Hindlimb muscle (tissue), 1 donor: ENCODE measurements around the gene ASB15. TPM values are rescaled to one million over a fixed set of nuclear protein-coding genes. Genes with fewer than 3 reads are reported as not detected.
"Not testable (repeated sequence)": the region's sequence is repeated elsewhere in the genome, so short reads cannot be mapped to it uniquely, and the experiment has no call there.

ENCODE experiments used
- DNase-seq: peaks from one replicate; pipeline ENCODE4 v3.0.0-alpha.2; 2013
- polyA plus RNA-seq: library from polyadenylated mRNA; unstranded; fragments of 120-200 nt; gene quantifications from one replicate; pipeline ENCODE4 v1.2.1, GENCODE V29; 2013; ENCODE audit not compliant: insufficient read length

The ASB15 gene
- polyA plus RNA-seq, 1 donor = 7.3 TPM

- no peak for DNase-seq
Measured at GRCh38 chr7:123599766-123600165, 1.9 kb upstream of the ASB15 start.

- no peak for DNase-seq
Measured at GRCh38 chr7:123600876-123601275, 745 bp upstream of the ASB15 start.

- DNase-seq = no peak
Measured at GRCh38 chr7:123602648-123603047, 1.0 kb downstream of the ASB15 start.

- no peak for DNase-seq
Measured at GRCh38 chr7:123604739-123605138, 3.1 kb downstream of the ASB15 start.

GRCh38 chr7:123607423-123607975, 5.9 kb downstream of the ASB15 start:
- no peak for DNase-seq

GRCh38 chr7:123608991-123609882, 7.6 kb downstream of the ASB15 start:
- no peak for DNase-seq

- no peak for DNase-seq
Measured at GRCh38 chr7:123609883-123610239, 8.2 kb downstream of the ASB15 start.

- no peak for DNase-seq
Measured at GRCh38 chr7:123612024-123612423, 10.4 kb downstream of the ASB15 start.

GRCh38 chr7:123615344-123615743, 13.7 kb downstream of the ASB15 start:
- DNase-seq = no peak

- DNase-seq = no peak
Measured at GRCh38 chr7:123616223-123616622, 14.6 kb downstream of the ASB15 start.

- no peak for DNase-seq
Measured at GRCh38 chr7:123621707-123622106, 20.1 kb downstream of the ASB15 start.

- no peak for DNase-seq
Measured at GRCh38 chr7:123622660-123623386, 21.2 kb downstream of the ASB15 start.

GRCh38 chr7:123624527-123625183, 23.0 kb downstream of the ASB15 start:
- DNase-seq = no peak

GRCh38 chr7:123625254-123625653, 23.6 kb downstream of the ASB15 start:
- DNase-seq = no peak

- no peak for DNase-seq
Measured at GRCh38 chr7:123627851-123628250, 26.2 kb downstream of the ASB15 start.

GRCh38 chr7:123628829-123629228, 27.2 kb downstream of the ASB15 start:
- DNase-seq = no peak

- no peak for DNase-seq
Measured at GRCh38 chr7:123629281-123629680, 27.7 kb downstream of the ASB15 start.

- no peak for DNase-seq
Measured at GRCh38 chr7:123632808-123633207, 31.2 kb downstream of the ASB15 start.

- DNase-seq = no peak
Measured at GRCh38 chr7:123633553-123633952, 31.9 kb downstream of the ASB15 start.

- not testable (repeated sequence) for DNase-seq
Measured at GRCh38 chr7:123634011-123634573, 32.5 kb downstream of the ASB15 start.

GRCh38 chr7:123635551-123636359, 34.1 kb downstream of the ASB15 start:
- no peak for DNase-seq

- no peak for DNase-seq
Measured at GRCh38 chr7:123637203-123637602, 35.6 kb downstream of the ASB15 start.
